SIG-M5 (cell line): ENCODE measurements around the gene CLSTN1.
"Not testable (repeated sequence)": the region's sequence is repeated elsewhere in the genome, so short reads cannot be mapped to it uniquely, and the experiment has no call there.

ENCODE experiments used
- DNase-seq: peaks from one replicate; lab custom pipeline; 2025; lab: John Stamatoyannopoulos, UW

CLSTN1 gene

DNA sequence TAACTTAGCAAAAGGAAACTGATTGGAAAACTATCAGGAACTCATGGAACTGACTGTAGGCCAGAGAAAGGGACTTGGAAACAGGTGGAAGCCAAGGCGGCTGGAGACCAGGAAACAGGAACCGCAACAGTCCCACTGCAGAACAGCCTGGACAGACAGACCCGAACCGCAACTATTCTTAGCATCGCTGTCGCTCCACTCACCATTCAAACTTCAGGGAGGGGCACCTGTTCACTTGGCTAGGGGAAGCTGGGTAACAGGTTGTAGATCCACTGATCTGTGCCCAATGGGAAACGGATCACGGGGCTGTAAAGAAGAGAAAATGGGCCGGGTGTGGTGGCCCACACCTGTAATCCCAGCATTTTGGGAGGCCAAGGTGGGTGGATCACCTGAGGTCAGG lies 61.9 kb downstream of the CLSTN1 start:
- no peak for DNase-seq

DNA sequence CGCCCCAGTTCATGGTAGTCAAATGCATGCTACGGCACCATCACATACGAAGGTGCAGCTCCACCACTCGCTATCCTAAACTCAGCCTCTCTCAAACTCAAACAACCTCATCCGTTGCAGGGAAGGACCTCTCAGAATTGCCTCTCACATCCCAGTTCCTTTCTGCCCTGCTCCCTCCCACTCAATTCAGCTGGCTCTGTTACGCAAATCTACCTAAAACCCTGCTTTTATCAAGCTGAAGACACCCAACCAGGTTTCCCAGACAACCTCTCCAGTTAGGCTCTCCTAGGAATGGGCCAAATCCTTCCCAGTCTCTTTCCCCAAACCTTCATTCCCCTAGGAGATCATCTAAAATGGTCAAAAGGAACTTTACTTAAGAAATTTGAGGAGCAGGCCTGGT lies 62.9 kb downstream of the CLSTN1 start:
- DNase-seq: no peak

DNA sequence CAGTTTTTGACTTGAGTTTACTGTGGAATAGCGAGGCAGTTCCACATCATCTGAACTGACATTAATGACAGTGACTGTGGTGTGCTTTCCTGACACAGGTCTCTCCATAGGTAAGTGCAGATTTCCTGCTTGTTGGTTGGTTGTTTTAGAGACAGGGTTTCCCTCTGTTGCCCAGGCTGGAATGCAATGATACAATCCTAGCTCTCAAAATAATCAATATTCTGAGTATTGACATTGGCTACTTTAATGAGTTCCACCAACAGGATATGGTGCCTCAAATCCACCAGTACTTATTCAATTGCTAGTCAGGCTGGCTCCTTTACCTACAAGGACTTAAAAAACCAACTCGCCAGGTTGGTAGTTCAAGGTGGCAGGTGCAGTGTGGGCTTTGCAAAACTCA lies 63.8 kb downstream of the CLSTN1 start:
- no peak for DNase-seq

DNA sequence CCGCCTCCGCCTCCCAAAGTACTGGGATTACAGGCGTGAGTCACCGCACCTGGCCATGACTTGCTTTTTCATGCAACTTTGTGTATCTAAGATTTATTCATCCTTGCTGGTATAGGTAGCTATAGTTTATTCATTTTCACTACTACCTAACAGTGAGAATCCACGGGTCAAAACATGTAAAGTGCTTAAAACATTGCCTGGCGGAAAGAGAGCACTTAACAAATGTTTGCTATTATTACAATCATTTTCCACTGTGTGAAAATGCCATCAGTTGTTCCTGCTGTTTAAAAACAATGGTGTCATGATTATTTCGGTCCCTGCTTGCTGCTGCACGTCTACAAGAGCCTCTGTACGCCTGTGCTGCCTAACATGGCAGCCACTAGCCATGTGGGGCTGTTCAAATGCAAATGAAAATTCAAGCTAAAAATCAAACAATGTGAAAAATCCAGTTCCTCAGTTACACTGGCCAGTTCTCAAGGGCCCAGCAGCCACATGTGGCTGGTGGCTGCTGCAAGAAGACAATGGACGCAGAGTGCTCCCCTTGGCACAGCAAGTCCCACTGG lies 65.1 kb downstream of the CLSTN1 start:
- no peak for DNase-seq

DNA sequence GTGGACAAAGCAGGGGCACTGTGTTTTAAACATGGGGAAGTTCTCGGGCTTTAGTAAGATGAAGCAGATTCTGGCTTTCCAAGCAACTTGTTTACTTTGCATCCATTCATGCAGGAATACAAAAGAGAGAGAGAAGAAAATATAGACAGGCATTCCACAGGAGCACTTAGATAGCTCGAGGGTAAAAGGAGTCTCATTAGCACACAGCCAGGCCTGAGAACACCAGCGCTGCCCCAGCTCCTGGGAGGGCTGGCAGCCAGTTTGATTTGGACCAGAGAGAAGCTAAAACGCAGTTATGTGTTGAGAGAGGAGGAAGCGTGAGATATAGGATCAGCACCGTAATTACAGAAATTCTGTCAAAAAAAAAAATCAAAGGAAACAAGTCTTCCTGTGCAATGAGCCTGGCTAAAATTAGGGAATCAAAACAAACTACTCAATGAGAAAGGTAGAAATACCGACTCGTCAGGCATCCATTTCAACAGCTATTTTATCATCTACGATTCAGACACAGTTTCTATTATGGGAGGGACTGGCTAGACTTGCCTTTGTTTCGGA lies 68.2 kb downstream of the CLSTN1 start:
- no peak for DNase-seq

DNA sequence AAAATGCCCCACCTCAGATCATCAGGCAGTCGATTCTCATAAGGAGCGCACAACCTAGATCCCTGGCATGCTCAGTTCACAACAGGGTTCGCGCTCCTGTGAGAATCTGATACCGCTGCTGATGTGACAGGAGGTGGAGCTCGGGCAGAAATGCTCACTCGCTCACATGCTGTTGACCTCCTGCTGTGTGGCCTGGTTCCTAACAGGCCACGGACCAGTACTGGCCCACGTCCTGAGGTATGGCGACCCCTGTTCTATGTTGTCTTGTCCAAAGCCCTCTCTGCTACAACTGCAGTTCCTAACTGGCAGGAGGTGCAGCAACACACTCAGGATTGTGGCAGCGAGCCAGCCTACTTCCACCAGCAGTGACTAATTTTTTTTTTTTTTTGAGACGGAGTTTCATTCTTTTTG lies 70.6 kb downstream of the CLSTN1 start:
- no peak for DNase-seq

DNA sequence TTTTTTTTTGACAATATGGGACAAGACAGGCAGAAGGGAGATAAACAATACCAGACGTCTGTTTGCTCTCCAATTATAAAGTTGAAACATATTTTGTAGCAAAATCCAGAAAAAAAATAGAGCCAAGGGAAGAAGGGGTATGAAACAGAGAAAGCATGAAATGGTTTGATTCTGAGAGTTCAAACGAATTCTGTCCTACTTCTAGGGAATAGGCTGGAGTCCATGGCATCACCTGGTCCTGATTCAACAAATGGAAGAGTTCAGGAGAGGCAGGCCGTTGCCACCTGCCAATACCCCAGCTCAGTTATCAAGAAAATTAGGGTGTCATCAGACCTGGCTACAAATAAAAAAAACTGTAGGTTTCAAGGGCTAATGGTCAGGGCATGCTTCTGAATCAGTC lies 71.8 kb downstream of the CLSTN1 start:
- no peak for DNase-seq

DNA sequence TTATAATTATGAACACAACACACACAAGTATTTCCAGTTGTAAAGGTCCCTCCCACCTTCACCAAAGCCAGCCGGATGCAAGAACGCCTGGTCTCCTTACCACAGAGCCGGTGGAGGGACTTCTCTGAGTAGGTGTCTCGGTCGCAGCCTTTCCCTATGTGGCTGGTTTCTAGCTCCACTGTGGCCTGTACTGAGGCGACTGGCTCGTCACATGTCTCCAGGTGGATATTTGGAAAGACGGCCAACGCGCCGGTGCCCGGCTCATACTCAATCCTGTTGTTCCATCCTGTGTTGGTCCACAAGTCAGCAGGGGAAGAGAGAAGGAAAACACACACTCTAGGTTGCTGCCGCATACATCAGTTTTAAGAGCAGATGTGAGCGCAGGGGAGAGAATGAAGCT lies 74.4 kb downstream of the CLSTN1 start:
- DNase-seq: no peak

DNA sequence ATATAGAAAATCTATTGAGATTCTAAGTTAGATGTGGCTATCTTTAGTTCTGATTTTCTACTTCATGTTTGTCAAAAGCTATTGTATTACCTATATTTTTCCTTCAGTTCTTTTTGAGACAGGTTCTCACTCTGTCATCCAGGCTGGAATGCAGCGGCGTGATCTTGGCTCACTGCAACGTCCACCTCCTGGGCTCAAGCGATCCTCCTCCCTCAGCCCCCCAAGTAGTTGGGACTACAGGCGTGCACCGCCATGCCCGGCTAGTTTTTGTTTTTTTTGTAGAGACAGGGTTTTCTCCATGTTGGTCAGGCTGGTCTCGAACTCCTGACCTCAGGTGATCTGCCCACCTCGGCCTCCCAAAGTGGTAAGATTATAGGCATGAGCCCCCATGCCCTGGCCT lies 75.4 kb downstream of the CLSTN1 start:
- not testable (repeated sequence) for DNase-seq

DNA sequence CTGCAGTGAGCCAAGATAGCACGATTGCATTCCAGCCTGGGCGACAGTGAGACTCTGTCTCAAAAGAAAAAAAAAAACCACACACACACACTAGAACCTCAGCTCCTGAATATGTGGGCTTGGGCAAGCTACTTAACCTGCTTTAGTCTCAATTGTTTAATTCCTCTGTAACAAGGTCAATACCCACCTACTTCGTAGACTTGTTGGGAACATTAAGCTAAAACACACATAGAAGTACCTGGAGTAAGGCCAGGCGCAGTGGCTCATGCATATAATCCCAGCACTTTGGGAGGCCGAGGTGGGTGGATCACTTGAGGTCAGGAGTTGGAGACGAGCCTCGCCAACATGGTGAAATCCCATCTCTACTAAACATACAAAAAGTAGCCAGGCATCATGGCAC lies 77.1 kb downstream of the CLSTN1 start:
- no peak for DNase-seq

DNA sequence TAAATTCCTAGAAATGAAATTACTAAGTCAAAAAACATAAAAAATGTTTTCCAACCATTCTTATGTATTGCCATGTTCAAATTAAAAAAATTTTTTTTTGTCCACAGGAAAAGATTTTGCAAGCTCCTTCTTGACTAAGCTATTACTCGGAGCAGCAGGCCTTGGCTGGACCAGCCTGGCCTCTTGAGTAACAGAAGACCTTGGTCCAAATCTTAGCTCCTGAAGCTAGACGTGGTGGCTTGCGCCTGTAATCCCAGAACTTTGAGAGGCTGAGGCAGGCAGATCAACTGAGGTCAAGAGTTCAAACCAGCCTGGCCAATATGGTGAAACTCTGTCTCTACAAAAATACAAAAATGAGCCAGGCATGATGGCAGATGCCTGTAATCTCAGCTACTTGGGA lies 77.6 kb downstream of the CLSTN1 start:
- no peak for DNase-seq

DNA sequence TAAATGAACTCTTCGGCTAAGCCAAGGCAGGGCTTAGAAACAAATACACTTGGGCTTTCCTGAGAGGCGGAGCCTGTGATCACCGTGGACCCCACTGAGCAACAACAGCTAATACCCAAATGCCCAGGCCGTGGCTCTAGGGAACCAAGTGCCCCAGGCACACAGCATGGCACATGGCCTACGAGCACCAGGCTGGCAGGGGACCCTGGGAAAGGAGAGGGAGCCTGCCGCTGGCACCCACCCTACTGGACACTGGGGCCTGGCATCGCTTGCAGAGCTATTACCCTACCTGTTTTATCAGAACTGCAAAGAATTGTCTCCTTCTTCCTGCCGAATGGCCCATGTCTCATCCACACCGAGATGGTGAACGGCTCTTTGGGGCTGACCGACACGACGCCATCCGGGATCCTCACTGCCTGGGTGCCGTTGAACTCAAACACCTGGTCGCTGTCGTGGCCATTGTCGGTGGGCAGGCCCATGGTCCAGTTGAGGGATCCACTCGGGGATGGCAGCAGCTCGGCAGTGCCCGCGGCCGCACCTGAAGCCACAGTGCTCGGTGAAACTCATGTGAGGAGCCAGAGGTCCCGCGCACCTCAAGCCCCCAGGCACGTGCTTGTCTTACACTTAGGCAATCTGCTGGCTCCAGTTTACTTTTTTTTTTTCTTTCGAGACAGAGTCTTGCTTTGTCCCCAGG lies 79.5 kb downstream of the CLSTN1 start:
- DNase-seq: no peak

DNA sequence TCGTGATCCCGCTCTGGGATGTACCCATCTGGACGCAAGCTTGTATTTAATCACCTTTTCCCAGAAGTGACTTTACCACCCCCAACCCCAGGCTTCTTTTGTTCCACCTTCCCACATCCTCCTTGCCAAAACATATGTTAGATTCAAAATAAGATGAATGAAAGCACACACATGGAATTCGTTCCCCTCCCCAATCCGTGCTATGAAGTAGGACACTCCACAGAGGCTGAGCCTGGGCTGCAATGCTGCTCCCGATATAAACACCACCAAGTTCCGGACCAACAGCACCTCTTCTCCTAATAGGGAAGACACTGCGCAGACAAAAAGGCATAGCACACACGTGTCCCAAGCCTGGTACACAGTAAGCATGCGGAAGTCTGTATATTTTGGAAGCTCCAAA lies 86.1 kb downstream of the CLSTN1 start:
- no peak for DNase-seq

DNA sequence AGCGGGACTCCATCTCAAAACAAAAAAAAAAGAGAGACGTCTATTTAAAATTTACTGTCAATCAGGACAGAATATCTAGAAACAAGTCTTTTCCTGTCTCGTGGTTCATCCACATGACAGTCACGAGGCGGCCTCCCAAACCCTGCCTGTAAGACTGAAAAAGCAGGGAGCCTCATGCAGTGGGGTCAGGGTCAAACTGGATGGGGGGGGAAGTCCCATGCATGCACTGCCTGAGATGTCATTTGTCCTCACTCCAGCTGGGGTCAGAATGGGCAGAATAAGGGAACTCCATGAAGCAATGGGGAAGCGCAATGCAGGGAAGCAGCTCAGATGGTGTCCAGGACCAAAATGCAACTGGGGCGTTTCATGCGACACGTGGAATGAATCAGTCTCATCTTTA lies 86.7 kb downstream of the CLSTN1 start:
- DNase-seq: no peak

DNA sequence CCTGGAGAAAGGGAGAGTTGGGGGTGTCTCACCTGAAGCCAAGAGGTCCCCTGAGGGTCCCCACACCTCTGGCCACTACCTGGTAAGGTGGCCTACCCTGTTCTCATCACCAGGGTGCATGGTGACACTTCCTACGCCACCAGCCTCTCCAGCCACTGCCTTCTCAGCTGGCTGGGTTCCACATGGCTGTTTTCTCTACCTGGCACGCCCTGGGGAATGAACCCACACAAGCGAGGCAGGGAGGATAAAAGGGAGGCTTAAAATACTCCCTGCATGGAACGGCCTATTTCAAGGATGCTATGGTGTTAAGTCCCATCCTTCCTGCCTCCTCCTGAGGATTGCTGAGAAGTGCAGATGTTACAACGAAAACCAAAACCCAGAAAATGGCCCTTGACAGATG lies 87.5 kb downstream of the CLSTN1 start:
- no peak for DNase-seq

DNA sequence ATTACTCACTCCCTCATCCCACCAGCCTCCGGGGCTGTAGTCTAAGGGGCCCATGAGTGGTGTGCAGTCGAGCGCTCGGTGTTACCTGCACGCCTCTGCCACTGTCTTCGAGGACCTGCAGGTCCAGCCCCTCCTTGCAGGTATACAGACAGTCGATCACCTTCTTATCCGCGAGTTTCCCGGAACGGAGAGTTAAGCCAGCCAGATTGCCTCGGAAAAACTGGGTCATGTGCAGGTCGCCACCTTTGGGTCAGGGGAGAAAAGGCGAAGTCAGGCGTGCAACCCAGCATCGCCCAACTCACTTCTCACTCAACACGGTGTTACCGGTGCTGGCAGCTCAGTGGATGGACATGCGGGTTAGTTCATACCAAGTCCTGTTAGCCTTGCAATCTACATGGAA lies 88.0 kb downstream of the CLSTN1 start:
- no peak for DNase-seq

DNA sequence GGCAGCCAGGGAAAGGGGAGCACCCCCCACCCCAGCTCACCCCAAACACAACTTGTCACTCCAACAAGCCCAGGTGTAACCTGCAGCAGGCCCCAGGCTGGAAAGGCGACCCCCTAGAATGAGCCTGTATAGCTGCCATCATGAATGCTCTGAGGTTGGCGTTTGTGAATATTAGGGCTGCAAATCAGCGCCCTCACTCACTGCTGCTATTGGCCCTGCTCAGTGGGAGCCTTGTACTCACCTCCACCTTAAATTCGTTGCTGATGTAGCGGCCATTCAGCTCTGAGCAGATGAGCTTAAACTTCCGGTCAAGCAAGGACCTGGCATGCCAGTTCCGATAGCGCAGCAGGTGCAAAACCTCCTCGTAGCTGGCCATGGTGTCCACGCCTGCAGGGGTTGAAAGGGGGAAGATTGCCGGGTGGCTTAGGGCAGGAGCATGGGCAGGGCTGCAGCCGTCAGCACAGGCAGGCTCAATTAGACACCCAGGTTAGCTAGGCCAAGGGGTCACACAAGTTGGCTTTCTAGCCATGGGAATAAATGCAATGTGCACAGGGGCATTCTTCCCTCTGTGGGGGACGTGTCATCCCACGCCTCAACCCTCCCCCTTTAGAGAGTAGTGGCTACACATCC lies 90.5 kb downstream of the CLSTN1 start:
- DNase-seq: no peak

DNA sequence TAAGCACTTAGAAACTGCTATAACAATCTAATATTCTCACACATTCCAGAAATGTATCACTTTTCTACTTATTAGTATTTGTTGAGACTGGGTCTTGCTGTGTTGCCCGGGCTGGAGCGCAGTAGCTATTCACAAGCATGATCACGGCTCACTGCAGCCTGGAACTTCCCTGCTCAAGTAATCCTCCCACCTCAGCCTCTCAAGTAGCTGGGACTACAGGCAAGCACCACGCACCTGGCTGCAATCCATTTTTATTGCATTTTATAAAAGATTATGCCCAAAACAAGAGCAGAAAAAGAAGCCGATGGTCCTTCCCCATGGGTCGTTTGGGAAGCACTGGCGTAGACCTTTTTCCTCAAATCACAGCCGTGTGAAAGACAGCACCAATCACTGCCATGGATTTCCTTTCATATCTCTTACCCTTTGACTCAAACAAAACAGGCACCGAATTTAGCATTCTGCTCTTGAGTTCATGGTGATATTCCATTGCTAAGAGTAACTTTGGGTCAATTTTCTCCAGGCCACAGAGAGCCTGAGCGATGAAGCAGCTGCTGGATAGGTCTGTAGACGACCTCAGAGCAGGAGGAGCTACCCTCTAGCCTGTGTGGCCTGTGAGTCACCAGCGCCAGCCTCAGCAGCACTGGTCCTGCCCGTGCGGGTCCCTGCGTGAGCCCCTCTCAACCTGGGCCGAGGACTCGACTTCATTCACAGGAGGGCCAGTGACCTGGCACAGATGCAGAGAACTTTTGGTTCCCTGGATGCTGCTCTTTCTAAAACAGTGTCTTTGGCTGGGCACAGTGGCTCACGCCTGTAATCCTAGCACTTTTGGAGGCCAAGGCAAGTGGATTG lies 91.4 kb downstream of the CLSTN1 start:
- no peak for DNase-seq

DNA sequence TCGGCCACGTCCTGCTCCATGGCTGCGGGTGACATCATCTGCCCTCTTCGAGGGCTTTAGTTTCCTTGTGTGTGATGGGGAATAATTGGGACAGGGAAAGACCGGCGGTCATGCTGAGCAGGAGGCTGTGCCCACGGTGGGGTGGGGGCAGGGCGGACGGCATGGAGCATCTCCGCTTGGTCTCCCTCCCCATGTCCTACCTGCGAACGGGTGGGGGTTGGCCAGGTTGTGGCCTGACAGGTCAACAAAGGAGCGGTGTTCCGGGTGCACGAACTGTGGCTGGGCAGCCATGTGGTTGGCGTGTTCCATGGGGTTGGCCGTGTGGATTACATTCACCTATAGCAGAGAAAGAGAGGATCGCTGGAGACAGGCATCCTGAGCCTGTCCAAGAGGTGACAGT lies 92.2 kb downstream of the CLSTN1 start:
- no peak for DNase-seq

DNA sequence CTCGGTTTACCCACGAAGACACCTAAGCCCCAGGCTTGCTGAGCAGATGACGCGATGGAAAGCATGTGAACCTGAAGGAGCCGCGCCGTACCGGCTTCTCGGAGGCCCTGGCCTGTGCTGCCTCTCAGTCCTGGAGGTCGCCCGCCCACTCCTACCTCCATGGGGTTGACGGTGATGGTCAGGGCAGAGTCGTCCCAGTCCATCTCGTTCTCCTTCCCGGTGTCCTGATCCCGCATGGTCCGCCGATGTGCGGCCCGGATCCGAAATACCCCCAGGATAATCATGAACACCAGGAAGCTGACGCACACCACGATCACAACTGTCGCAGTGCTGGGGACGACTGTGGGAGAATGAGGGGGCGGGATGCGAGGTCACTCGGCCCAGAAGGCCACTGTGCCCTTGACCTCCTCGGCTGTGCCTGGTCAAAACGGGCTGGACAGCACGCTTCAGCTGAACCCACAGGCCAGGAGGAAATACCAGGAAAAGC lies 92.7 kb downstream of the CLSTN1 start:
- DNase-seq: no peak

DNA sequence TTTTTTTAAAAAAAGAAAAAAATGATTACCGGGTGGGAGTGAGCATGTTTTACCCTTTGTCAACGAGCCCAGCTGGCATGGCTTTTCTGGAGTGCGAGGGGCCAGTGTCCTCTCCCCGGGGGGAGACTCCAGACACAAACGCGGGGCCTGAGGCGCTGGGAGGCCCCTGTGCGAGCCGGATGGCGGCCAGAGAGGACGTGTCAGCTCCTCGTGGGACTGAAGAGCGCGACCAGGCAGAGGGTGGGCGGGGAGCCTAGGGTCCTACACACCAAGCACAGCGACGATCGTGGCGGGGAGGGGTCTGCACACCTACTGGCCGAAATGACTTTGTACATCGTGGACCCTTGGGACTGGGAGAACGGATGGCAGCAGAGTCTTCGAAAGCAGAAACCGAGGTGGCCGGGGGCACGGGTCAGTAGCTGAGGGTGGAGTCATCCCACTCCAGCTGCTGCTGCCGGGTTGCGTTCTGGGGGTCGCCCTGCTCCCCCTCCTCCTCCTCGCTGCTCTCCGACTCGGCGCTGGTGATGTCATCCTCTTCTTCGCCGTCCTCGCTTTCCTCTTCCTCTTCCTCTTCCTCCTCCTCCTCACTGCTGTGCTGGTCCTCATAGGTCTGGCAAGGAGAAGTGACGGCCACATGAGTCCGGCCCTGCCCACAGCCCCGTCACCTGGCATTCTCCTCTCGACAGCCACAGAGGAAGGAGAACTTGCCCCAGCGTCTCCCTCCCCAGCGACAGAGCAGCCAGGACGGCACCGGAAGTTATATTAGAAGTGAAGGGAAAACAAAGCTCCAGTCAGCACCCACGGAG lies 93.5 kb downstream of the CLSTN1 start:
- no peak for DNase-seq

DNA sequence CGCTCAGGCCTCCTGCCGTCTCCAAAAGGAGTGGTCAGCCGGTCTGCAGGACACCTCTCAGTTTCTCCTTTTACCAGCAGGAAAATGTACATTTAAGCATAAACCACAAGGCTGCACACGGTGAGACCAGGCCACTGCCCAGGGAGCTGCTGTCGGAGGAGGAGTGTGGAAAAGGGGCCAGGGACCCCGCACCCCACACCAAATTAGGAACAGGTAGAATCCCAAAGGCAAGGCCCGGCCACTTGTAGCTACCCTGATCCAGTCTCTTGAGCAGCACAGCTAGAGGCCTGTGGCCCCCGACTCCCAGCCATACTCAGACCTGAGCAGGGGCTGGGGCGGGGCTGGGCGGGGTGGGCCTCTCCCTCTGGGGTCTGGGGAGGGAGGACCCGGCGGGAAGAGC lies 94.2 kb downstream of the CLSTN1 start:
- DNase-seq: no peak
